IPS DF 6.9 (cell line): Measurements from ENCODE around the gene DCLRE1A.

Experiments used
- DNase-seq: peaks from one replicate; pipeline ENCODE4 v3.0.0-alpha.2; 2013; ENCODE audit warnings: low read depth, low spot score
- H3K27ac ChIP-seq: one replicate; pipeline ENCODE4 v1.5.1; 2013; ENCODE audit warnings: low read length, control low read depth
- H3K27me3 ChIP-seq: 2 replicates; pipeline ENCODE4 v1.6.1; 2013; ENCODE audit warnings: mild to moderate bottlenecking, low read length; ENCODE audit not compliant: control insufficient read depth, insufficient read depth
- H3K36me3 ChIP-seq: 2 replicates; pipeline ENCODE4 v1.6.1; 2013; ENCODE audit warnings: low read length; ENCODE audit not compliant: control insufficient read depth, insufficient read depth
- H3K4me1 ChIP-seq: 2 replicates; pipeline ENCODE4 v1.6.1; 2013; ENCODE audit warnings: low read length; ENCODE audit not compliant: control insufficient read depth, insufficient read depth
- H3K4me3 ChIP-seq: 2 replicates; pipeline ENCODE4 v1.5.1; 2013; ENCODE audit warnings: mild to moderate bottlenecking, low read length
- H3K9me3 ChIP-seq: 2 replicates; pipeline ENCODE4 v1.6.1; 2013; ENCODE audit warnings: low read length, inconsistent platforms; ENCODE audit not compliant: control insufficient read depth, insufficient read depth
- WGBS: extraction: QIAGEN DNeasy Blood & Tissue Kit; methylation state at CpG from one replicate; pipeline ENCODE4 v1.1.7; 2013; ENCODE audit warnings: mixed read lengths, missing lambda C conversion rate; ENCODE audit not compliant: insufficient read length, insufficient coverage; 5-methylcytosine and 5-hydroxymethylcytosine counted together

DCLRE1A gene

DNA sequence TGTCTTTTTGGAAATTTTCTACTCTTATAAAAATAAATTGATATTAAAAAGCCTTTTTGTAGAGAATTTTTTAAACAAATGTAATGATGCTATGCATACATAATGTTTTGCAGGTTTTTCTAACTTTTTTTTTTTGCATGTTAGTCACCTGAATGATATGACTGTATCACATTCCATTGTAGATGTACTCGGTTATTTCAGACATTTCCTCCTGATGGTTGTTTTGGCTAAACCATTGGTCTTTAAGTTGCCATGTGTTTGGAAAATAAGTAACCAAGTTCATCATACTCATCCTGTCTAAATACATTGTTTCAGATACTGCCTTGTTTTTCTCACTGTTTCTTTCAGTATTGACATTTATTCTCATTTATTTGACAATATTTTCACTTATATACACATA, 26.4 kb upstream of the DCLRE1A start:
- WGBS: no CpG with 5 or more reads among the region's 1 CpG
- no peaks in the 10 kb centered on the region for H3K9me3 ChIP-seq
- no peaks in the 10 kb centered on the region for H3K36me3 ChIP-seq
- no peaks in the 10 kb centered on the region for H3K4me1 ChIP-seq
- H3K27me3 ChIP-seq: no peaks in the 10 kb centered on the region
- H3K4me3 ChIP-seq: no peak overlapping the region
- H3K27ac ChIP-seq: no peak overlapping the region
- DNase-seq: no peak

DNA sequence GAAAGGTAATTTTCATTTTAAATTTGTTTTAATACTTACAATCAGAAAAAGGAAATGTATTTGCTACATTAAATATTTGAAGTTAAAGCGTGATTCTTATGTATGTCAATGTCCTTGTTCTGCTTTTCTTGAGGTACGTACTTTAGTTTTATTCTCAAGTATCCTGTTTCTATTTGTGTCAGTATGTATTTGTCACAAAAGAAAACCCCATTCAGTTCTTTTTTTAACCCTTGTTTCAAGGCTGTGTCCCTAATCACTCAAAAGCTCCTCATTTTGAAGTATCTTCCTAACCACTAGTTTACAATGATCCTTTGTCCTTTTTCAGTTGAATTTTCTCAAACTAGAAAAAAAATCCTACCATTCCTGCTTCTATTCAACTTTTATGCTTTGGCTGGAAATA, 25.8 kb upstream of the DCLRE1A start:
- no peaks in the 10 kb centered on the region for H3K9me3 ChIP-seq
- no peaks in the 10 kb centered on the region for H3K27me3 ChIP-seq
- H3K27ac ChIP-seq: no peak overlapping the region
- no peaks in the 10 kb centered on the region for H3K4me1 ChIP-seq
- no peak for DNase-seq
- H3K36me3 ChIP-seq: no peaks in the 10 kb centered on the region
- WGBS: no CpG with 5 or more reads among the region's 2 CpGs
- H3K4me3 ChIP-seq: no peak overlapping the region

DNA sequence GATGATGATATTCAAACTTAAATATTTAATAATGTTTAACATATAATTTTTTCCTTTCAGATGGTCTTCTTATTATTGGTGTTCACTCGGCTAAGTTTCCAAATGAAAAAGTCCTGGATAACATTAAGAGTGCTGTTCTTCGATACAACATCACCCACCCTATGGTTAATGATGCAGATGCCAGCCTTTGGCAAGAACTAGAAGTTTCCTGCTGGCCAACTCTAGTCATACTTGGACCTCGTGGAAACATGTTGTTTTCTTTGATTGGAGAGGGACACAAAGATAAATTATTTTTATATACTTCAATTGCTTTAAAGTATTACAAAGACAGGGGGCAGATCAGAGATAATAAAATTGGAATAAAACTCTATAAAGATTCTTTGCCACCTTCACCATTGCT, 22.6 kb upstream of the DCLRE1A start:
- DNase-seq: no peak
- no peak overlapping the region for H3K4me3 ChIP-seq
- no peaks in the 10 kb centered on the region for H3K9me3 ChIP-seq
- WGBS: no CpG with 5 or more reads among the region's 3 CpGs
- H3K27me3 ChIP-seq: no peaks in the 10 kb centered on the region
- no peaks in the 10 kb centered on the region for H3K36me3 ChIP-seq
- H3K27ac ChIP-seq: no peak overlapping the region
- H3K4me1 ChIP-seq: no peaks in the 10 kb centered on the region

DNA sequence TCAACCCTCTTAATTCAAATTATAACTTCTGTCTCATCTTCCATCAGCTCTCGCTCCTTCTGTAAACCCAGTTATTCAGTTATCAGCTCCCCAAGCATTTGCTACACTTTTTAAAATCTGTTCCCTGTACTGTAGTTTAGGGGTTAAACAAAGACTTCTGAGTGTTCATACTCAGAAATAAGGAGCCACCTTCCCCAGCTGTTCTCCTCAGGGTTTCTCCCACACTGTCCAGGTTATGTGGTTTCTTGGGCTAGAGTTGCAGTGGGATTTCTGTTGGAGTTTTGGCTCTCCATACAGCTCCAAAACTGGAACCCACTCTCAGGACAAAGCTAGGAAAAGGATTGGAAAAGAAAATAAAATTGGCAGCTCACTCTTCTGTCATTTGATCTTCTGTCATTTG, 21.3 kb upstream of the DCLRE1A start:
- H3K9me3 ChIP-seq: no peaks in the 10 kb centered on the region
- no peak overlapping the region for H3K27ac ChIP-seq
- no CpG with 5 or more reads among the region's 1 CpG for WGBS
- H3K36me3 ChIP-seq: no peaks in the 10 kb centered on the region
- DNase-seq: no peak
- no peaks in the 10 kb centered on the region for H3K4me1 ChIP-seq
- H3K27me3 ChIP-seq: no peaks in the 10 kb centered on the region
- H3K4me3 ChIP-seq: no peak overlapping the region

DNA sequence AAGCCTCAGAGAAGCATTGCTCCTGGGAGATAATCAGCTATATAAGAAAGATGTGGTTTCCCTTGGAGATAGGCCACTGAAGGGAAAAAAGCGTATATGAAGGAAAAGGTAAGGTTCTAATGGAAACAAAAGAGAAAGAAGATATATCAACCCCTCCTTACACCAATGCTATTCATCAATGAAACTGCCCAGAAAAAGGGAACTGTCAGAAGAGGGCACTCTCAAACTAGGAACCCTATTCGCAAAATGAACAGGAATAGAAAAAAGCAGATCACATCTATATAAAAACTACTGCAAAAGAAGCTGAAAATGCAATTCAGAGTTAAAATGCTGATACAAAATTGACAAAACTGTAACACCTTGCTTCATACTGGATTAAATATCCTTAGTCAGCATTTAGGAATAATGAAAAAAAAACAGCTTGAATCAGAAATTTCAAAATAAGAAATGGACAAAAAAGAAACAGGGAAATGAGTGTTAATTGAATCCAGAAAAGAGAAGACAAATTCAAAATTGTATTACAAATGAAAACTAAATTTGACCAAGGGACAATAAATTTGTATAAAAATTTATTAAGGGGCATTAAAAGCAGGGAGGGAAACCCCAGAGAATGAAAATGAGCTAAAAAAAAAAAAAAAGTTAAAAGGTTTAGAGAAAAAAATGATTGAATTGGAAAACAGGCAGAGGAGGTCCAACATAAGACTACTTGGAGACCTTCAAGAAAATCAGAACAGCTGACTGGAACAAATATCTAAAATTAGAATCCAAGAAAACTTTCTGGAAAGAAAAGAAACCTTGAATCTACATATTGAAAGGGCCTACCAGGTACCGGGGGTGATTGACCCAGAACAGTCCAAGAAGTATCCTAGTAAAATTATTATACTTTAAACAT, 18.5 kb upstream of the DCLRE1A start:
- no peaks in the 10 kb centered on the region for H3K36me3 ChIP-seq
- H3K9me3 ChIP-seq: no peaks in the 10 kb centered on the region
- no peak overlapping the region for H3K27ac ChIP-seq
- H3K4me3 ChIP-seq: no peak overlapping the region
- no peak for DNase-seq
- no peaks in the 10 kb centered on the region for H3K27me3 ChIP-seq
- no peaks in the 10 kb centered on the region for H3K4me1 ChIP-seq
- no CpG with 5 or more reads among the region's 3 CpGs for WGBS

DNA sequence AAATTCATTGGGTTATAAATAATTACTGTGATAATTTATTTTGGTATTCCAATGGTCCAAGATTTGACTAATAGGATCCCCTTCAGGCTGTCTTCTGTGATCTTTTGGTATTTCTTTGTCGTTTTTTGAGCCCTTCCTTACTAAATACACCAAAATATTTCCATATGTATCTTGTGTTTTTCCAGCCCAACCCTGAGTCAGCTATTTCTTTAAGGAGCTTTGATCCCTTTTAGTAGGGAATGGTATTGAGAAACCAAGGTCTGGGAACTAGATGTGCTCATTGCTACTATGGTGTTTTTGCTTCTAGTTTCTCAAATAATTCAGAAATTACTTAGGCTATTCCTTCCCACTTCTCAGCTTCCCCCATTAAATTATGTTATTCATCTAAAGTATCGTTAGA, 15.9 kb upstream of the DCLRE1A start:
- H3K27me3 ChIP-seq: no peaks in the 10 kb centered on the region
- no CpG with 5 or more reads among the region's 2 CpGs for WGBS
- H3K36me3 ChIP-seq: no peaks in the 10 kb centered on the region
- DNase-seq: no peak
- no peak overlapping the region for H3K4me3 ChIP-seq
- no peaks in the 10 kb centered on the region for H3K4me1 ChIP-seq
- H3K9me3 ChIP-seq: no peaks in the 10 kb centered on the region
- no peak overlapping the region for H3K27ac ChIP-seq

DNA sequence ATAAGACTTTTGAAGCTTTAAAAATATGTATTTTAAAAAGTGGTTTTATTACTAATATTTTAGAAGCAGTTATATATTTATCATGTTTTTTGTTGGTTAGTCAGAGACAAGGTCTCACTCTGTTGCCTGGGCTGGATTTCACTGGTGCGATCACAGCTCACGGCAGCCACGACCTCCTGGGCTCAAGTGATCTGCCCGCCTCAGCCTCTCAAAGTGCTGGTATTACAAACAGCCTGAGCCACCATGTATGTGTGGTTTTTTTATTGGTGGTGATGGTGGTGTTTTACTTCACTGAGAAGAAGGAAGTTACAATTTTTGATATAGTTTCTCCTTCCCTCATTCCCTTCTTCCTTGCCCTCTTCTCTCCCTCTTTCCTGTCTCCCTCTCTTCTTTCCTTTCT, 14.0 kb upstream of the DCLRE1A start:
- H3K27me3 ChIP-seq: no peaks in the 10 kb centered on the region
- H3K4me3 ChIP-seq: no peak overlapping the region
- H3K4me1 ChIP-seq: no peaks in the 10 kb centered on the region
- no CpG with 5 or more reads among the region's 4 CpGs for WGBS
- H3K36me3 ChIP-seq: no peaks in the 10 kb centered on the region
- no peak overlapping the region for H3K27ac ChIP-seq
- no peaks in the 10 kb centered on the region for H3K9me3 ChIP-seq
- no peak for DNase-seq

DNA sequence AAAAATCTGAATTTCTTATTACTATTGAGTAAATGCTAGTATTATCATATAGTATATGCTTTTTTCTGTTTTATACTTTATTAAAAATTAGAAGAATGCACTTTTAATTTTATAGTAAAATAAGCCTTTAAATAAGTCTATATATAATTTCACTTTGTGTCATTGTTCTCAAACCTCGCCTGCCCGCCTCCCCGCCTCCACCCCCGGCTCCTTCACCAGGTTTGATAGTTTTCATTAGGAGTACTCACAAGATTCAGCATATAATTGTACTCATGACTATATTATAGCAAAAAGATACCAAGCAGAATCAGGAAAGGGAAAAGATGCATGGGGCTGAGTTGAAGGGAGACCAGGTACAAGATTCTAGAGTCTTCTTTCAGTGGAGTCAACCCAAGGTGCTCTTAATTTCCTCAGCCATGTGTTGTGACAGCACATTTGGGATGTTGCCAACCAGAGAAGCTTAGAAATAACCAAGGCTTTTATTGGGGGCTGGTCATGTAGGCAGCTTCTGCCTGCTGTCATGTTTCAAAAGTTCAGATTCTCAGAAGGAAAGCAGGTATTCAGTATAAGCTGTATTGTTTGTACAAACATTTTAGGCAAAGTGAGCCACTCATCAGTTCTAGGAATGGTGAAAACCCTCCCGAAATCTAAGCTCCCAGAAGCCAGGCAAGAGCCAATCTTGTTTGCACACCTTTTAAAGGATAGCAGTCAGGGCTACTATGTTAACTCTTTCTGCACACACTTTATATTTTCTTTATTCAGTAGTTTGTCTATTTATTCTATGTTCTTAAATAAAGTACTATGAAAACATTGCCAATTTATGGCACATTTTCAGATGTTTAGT, 12.9 kb upstream of the DCLRE1A start:
- no CpG with 5 or more reads among the region's 5 CpGs for WGBS
- H3K4me1 ChIP-seq: no peaks in the 10 kb centered on the region
- H3K4me3 ChIP-seq: no peak overlapping the region
- no peaks in the 10 kb centered on the region for H3K27me3 ChIP-seq
- no peaks in the 10 kb centered on the region for H3K36me3 ChIP-seq
- H3K9me3 ChIP-seq: no peaks in the 10 kb centered on the region
- H3K27ac ChIP-seq: no peak overlapping the region
- no peak for DNase-seq

DNA sequence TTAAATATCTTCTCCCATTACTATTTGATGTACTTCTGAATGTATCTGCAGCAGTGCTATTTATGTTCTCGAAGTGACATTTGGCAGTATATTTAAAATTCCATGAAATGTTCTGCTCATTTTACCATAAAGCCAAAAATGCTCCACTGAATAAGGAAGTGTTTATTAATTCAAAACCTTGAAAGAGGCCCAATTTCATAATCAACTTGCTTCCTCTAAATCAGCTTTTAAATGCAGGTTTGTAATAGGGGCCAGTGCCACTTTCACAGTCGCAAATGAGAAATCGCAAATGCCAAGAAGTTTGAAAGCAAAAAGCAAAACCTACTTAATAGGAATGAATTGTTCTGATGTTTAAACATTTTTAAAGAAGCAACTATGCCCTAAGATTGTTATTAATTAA, 12.0 kb upstream of the DCLRE1A start:
- no peaks in the 10 kb centered on the region for H3K4me1 ChIP-seq
- WGBS: no CpG with 5 or more reads among the region's 3 CpGs
- no peak for DNase-seq
- no peaks in the 10 kb centered on the region for H3K36me3 ChIP-seq
- H3K27me3 ChIP-seq: no peaks in the 10 kb centered on the region
- H3K9me3 ChIP-seq: no peaks in the 10 kb centered on the region
- no peak overlapping the region for H3K4me3 ChIP-seq
- H3K27ac ChIP-seq: no peak overlapping the region

DNA sequence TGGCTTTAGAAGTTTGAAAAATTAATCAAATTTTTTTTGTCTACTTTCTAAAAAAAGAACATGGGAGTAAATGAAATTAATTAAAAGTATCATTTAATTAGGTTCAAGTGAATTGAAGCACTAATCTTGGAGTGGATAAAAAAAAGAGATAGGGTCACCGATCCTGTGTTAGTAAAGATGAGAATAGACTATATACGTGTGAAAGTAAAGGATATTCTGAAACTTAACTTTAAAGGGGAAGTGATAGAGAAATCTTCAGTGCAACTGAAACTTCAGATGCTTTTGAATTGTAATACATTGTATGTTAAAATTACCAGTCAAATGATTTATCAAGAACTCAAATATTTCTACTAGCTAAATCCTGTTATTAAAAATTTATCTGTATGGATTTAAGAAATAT, 5.4 kb upstream of the DCLRE1A start:
- WGBS: no CpG with 5 or more reads among the region's 2 CpGs
- Histone ChIP-seq H3K4me1 (no peaks in the 10 kb centered on the region), H3K36me3 (peaks cover 4% of the 10 kb centered on the region; the same call in 1 of the 2 replicates), H3K27ac (no peak overlapping the region), H3K27me3 (no peaks in the 10 kb centered on the region), H3K9me3 (no peaks in the 10 kb centered on the region), H3K4me3 (no peak overlapping the region)
- no peak for DNase-seq
